Measurements from ENCODE around the gene DDX24. TPM values are rescaled to one million over a fixed set of nuclear protein-coding genes. Genes with fewer than 3 reads are reported as not detected.

The DDX24 gene
- total RNA-seq, 2 experiments from 2014 or later, result 241 to 252 TPM

DNA sequence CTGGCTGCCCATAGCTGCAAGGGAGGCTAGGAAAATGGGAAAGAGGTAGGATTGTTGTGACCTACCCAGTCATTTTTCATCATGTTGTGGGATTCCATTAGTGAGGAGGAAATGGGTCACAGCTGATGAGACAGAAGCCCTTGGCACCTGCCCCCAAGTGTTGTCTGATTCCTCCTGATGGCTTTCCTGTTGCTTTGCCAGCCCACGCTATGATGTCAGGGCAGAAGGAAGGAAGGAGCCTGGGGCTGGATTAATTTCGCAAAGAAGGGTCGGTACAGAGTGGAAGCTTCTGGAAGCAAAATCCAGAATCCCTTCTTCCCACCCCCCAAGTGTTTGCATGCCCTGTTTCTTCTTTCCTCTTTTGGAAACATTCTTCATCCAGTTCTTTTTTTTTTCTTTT lies 46.1 kb downstream of the DDX24 start:
- intact Hi-C loops (cut with micrococcal nuclease), result loop anchor here (5.0 kb wide), 1 partner anchor 452 kb away; no protein-coding TSS in a partner anchor
- no peaks in the 10 kb centered on the region for H3K27me3 Mint-ChIP-seq
- H3K27ac Mint-ChIP-seq, result no peak overlapping the region
- no peak for DNase-seq
- no peaks in the 10 kb centered on the region for H3K36me3 Mint-ChIP-seq
- no peak overlapping the region for H3K4me3 Mint-ChIP-seq
- peaks cover 3% of the 10 kb centered on the region for H3K4me1 Mint-ChIP-seq (ENCODE audit: low read depth)
- POLR2A ChIA-PET, result no interaction called here
- CTCF ChIA-PET, result interaction anchor here (1.2 to 8.4 kb wide), 12 partner anchors 8 to 147 kb away, joined by 4 to 187 read pairs (median 30); partner anchors contain the start of genes DDX24, IFI27L1, IFI27L2 and OTUB2
- no peaks in the 10 kb centered on the region for H3K9me3 Mint-ChIP-seq

DNA sequence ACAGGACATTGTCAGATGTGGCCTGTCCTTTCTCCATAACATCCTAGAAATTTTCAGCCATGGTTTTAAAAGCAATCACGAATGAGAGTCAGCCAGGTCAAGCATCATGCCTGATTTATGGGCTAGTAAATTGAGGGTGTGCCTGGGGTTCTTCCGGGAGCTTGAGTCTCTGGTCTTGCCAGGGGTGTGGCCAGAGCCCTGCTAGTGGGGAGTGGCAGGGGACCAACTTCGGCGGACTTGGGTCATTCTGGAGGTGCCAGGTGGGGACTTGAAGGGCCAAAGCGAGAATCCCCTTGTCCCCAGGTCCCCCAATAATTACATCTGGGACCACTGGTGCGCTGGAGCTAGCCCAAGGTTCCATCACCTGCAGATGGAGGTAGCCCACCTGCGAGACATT lies 49.1 kb downstream of the DDX24 start:
- POLR2A ChIA-PET, result no interaction called here

DNA sequence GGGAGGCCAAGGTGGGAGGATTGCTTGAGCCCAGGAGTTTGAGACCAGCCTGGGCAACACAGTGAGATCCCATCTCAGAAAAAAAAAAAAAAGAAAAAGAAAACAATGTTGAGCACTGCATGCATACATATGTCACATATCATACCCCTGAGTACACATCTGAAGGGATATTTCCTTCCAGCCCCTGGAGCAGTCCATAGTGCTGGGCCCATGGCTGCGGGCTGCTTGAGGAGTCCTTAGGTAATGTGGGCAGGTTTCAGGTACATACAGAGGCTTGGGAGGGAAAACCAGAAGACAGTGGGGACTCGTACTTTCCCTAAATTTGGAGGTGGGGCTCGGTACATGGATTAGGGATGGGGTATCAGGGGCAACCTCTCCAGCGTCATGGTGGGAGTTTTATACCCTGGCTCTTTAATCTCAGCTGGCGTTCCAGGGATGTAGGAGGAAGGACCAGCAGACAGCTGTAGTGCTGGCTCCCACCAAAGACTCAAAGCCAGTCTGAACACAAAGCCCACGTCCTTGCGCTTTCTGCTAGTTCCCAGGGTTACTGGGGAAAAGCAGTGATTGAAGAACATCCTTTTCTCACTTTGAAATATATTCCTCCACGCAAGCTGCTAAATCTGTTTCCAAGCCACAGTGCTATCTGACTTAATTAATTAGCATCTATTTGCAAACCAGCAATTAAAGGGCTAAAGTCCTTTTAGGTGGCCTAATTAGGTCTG lies 49.7 kb downstream of the DDX24 start:
- Mint-ChIP-seq H3K4me3 (no peak overlapping the region), H3K36me3 (no peaks in the 10 kb centered on the region), H3K9me3 (no peaks in the 10 kb centered on the region), H3K4me1 (ENCODE audit: low read depth) (peaks cover 19% of the 10 kb centered on the region), H3K27me3 (no peaks in the 10 kb centered on the region), H3K27ac (no peak overlapping the region)
- ChIA-PET CTCF (interaction anchor here (1.3 kb wide), 1 partner anchor 92 kb away, joined by 3 read pairs; no protein-coding TSS in a partner anchor), POLR2A (no interaction called here)
- intact Hi-C loops (cut with micrococcal nuclease), result no loop called here
- DNase-seq, result no peak

More for the DNA sequence above, 49.1 kb downstream of the DDX24 start:
- H3K4me3 Mint-ChIP-seq, result no peak overlapping the region
- no peak for DNase-seq
- no peak overlapping the region for H3K27ac Mint-ChIP-seq
- H3K36me3 Mint-ChIP-seq, result no peaks in the 10 kb centered on the region
- H3K9me3 Mint-ChIP-seq, result no peaks in the 10 kb centered on the region
- CTCF ChIA-PET, result interaction anchor here (1.3 kb wide), 1 partner anchor 92 kb away, joined by 3 read pairs; no protein-coding TSS in a partner anchor
- H3K4me1 Mint-ChIP-seq (ENCODE audit: low read depth), result peaks cover 22% of the 10 kb centered on the region
- intact Hi-C loops (cut with micrococcal nuclease), result no loop called here
- no peaks in the 10 kb centered on the region for H3K27me3 Mint-ChIP-seq

DNA sequence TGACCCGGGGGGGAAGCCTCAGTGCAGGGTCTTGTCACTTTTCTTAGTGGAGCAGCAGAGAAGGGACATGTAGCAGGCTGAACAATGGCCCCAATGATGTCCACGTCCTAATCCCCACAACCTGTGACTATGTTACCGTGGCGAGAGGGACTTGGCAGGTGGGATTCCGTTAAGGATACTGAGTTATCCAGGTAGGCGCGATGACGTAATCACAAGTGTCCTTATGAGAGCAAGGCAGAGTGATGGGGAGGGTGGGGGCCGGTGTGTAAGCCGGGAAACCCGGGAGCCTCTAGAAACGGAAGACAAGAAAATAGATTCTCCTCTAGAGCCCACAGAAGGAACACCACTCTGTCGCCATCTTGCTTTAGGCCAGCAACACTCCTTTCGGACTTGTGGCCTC lies 50.4 kb downstream of the DDX24 start:
- Mint-ChIP-seq H3K4me3 (no peak overlapping the region), H3K27ac (no peak overlapping the region), H3K4me1 (ENCODE audit: low read depth) (peaks cover 24% of the 10 kb centered on the region), H3K9me3 (no peaks in the 10 kb centered on the region), H3K27me3 (no peaks in the 10 kb centered on the region), H3K36me3 (no peaks in the 10 kb centered on the region)
- no peak for DNase-seq
- POLR2A ChIA-PET, result no interaction called here
- CTCF ChIA-PET, result no interaction called here
- intact Hi-C loops (cut with micrococcal nuclease), result no loop called here

DNA sequence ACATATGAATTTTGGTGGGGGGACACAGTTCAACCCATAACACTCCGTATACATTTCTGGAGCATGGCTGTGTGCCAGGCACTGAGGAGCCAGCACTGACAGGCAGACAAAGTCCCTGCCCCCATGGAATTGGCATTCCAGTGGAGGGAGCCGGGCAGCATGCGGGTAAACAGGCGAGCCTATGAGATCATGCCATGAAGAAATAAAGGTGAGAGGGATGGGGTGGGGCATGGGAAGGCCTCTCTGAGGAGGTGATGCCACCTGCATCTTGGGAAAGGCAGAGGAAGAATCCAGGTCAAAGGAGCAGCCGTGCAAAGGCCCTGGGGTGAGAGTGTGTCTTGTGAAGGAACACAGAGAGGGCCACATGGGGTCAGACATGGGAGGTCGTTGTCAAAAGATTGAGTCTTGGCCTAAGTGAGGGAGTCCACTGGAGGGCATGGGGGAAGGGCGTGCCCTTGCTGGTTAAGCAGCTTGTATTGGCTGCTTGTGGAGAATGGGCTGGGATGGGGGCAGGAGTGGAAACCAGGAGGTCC lies 51.3 kb downstream of the DDX24 start:
- no peak for DNase-seq
- POLR2A ChIA-PET, result no interaction called here
- CTCF ChIA-PET, result interaction anchor here (0.9 to 2.9 kb wide), 3 partner anchors 25 to 107 kb away, joined by 3 to 23 read pairs (median 17); no protein-coding TSS in a partner anchor
- intact Hi-C loops (cut with micrococcal nuclease), result no loop called here
- H3K27ac Mint-ChIP-seq, result no peak overlapping the region
- no peaks in the 10 kb centered on the region for H3K9me3 Mint-ChIP-seq
- no peaks in the 10 kb centered on the region for H3K36me3 Mint-ChIP-seq
- no peaks in the 10 kb centered on the region for H3K27me3 Mint-ChIP-seq
- H3K4me1 Mint-ChIP-seq (ENCODE audit: low read depth), result peaks cover 24% of the 10 kb centered on the region
- no peak overlapping the region for H3K4me3 Mint-ChIP-seq

DNA sequence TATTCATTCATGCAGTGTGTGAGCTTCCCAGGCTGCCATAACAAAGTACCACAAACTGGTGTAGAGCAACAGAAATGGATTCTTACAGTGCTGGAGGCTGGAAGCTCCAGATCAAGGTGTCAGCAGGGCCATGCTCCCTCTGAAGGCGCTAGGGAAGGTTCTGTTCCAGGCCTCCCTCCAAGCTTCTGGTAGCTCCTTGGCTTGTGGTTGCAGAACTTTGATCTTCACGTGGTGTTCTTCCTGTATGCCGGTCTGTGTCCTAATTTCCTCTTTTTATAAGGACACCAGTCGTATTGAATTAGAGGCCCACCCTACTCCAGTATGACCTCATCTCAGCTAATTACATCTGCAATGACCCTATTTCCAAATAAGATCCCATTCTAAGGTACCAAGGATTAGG lies 51.7 kb downstream of the DDX24 start:
- Mint-ChIP-seq H3K36me3 (no peaks in the 10 kb centered on the region), H3K27ac (no peak overlapping the region), H3K4me1 (ENCODE audit: low read depth) (peaks cover 24% of the 10 kb centered on the region), H3K9me3 (no peaks in the 10 kb centered on the region), H3K4me3 (no peak overlapping the region), H3K27me3 (no peaks in the 10 kb centered on the region)
- intact Hi-C loops (cut with micrococcal nuclease), result no loop called here
- ChIA-PET CTCF (interaction anchor here (0.9 to 2.9 kb wide), 6 partner anchors 18 to 107 kb away, joined by 3 to 23 read pairs (median 5); partner anchors contain the start of genes DDX24 and IFI27L1), POLR2A (interaction anchor here (0.9 to 1.2 kb wide), 2 partner anchors 18 to 52 kb away, joined by 3 to 4 read pairs; partner anchors contain the start of genes DDX24 and IFI27L1)
- no peak for DNase-seq

DNA sequence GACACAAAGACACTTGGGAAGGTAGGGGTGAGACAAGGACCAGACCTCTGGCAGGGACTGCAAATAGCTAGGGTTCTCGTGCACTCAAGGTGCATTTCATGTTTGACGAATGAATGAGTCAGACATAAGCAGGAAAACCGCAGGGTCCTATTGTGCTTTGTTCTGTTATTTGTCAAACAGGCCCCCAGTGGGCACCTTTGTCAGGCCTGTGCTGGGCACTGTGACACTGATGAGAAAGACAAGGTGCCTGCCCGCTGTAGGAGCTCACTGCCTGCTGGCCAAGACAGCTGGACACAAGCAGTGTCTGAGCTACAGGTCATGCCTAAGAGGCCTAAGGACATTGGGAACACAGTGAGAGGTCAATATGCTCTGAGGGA lies 52.6 kb downstream of the DDX24 start:
- Mint-ChIP-seq H3K27me3 (no peaks in the 10 kb centered on the region), H3K36me3 (no peaks in the 10 kb centered on the region), H3K9me3 (no peaks in the 10 kb centered on the region), H3K4me3 (peak overlapping the region; percentile 6), H3K27ac (peak overlapping the region; percentile 35), H3K4me1 (ENCODE audit: low read depth) (peaks cover 24% of the 10 kb centered on the region)
- DNase-seq, result peak; percentile 75
- intact Hi-C loops (cut with micrococcal nuclease), result no loop called here
- ChIA-PET CTCF (interaction anchor here (0.6 to 3.9 kb wide), 17 partner anchors 7 to 151 kb away, joined by 3 to 43 read pairs (median 4); partner anchors contain the start of genes DDX24 and IFI27L1), POLR2A (interaction anchor here (0.6 to 1.2 kb wide), 4 partner anchors 8 to 53 kb away, joined by 3 to 5 read pairs (median 4); partner anchors contain the start of genes DDX24 and IFI27L1)

DNA sequence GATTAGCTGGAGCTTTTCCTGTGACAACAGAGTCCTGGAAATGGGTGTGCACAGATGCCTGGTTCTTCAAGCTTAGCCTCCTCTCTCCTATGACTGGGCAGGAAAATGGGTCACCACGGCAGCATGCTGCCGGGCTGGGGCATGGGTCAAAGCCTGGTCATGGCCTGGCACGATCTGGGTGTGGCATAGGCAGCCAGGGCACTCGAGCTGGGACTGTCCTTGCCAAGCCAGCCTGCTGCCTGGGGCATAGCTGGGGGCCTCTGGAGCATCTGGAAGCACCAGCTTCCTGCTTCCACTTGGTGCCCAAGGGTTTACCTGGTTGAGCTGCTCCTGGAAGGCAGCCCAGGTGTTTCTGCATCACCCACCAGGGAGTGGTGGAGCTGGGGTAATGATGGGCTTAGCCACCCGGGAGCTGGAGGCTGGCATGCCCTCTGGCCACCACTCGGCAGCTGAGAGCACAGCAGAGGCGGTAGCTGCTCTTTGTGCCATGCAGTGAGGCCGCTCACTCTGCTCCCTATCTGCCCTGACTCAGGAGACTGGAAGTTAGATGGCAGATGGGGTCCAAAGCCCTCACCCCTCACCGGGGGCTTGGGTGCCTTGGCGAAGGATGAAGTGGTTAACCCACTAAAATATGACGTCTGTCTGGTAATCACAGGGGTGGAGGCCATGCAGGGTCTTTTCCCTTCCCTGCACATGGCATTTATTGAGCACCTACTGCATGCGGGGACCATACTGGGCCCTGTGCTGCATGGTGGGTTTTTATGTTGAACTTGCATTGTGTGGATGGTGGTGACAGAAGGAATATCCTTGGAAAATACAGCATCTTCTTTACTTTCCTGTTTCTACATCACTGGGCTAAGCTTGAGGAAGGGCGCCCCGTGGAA lies 53.2 kb downstream of the DDX24 start:
- Mint-ChIP-seq H3K27ac (peak overlapping the region; percentile 18), H3K27me3 (no peaks in the 10 kb centered on the region), H3K9me3 (no peaks in the 10 kb centered on the region), H3K4me3 (peak overlapping the region; percentile 56), H3K4me1 (ENCODE audit: low read depth) (peaks cover 29% of the 10 kb centered on the region), H3K36me3 (no peaks in the 10 kb centered on the region)
- DNase-seq, result no peak
- POLR2A ChIA-PET, result interaction anchor here (1.2 to 1.3 kb wide), 3 partner anchors 9 to 54 kb away, joined by 4 to 5 read pairs (median 5); partner anchors contain the start of genes DDX24 and IFI27L1
- intact Hi-C loops (cut with micrococcal nuclease), result loop anchor here (2.0 kb wide), 3 partner anchors 15 to 149 kb away; partner anchors contain the start of genes DDX24 and IFI27L1
- CTCF ChIA-PET, result interaction anchor here (0.7 to 3.9 kb wide), 14 partner anchors 8 to 152 kb away, joined by 3 to 43 read pairs (median 4); no protein-coding TSS in a partner anchor

DNA sequence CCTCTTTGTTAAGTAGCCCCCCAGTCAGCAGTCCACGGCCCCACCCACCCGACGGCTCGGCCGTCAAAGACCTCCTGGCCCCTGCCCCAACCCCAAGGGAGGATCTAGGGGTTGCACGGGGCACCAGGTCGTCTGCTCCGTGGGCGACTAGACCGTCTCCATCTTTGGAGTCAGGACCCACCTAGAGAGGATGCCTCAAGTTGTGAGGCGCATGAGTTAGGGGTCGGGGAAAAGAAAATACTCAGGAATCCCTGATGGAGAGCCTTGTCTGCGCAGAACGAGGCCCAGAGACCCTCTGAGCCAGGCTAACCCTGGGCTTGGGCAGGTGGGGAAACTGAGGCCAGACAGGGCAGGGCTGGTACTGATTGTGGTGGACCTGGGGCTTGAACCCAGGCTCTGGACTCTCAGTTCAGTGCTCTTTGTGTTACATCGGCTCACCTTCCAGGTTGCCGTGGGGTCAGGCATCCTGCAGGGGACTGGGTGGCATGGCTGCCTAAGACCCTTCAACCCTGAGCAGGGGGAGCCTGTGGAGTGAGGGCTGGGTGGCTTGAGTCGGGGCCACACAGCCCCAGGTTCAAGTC lies 54.0 kb downstream of the DDX24 start:
- ChIA-PET CTCF (interaction anchor here (1.8 to 3.9 kb wide), 5 partner anchors 9 to 110 kb away, joined by 3 to 43 read pairs (median 17); no protein-coding TSS in a partner anchor), POLR2A (interaction anchor here (1.3 kb wide), 1 partner anchor 55 kb away, joined by 5 read pairs; the partner anchor contains the start of genes DDX24 and IFI27L1)
- H3K4me3 Mint-ChIP-seq, result peak overlapping the region; percentile 56
- intact Hi-C loops (cut with micrococcal nuclease), result loop anchor here (1.0 to 2.0 kb wide), 4 partner anchors 14 to 150 kb away; partner anchors contain the start of genes DDX24 and IFI27L1
- H3K27ac Mint-ChIP-seq, result no peak overlapping the region
- H3K36me3 Mint-ChIP-seq, result no peaks in the 10 kb centered on the region
- no peaks in the 10 kb centered on the region for H3K9me3 Mint-ChIP-seq
- DNase-seq, result no peak
- peaks cover 37% of the 10 kb centered on the region for H3K4me1 Mint-ChIP-seq (ENCODE audit: low read depth)
- no peaks in the 10 kb centered on the region for H3K27me3 Mint-ChIP-seq

DNA sequence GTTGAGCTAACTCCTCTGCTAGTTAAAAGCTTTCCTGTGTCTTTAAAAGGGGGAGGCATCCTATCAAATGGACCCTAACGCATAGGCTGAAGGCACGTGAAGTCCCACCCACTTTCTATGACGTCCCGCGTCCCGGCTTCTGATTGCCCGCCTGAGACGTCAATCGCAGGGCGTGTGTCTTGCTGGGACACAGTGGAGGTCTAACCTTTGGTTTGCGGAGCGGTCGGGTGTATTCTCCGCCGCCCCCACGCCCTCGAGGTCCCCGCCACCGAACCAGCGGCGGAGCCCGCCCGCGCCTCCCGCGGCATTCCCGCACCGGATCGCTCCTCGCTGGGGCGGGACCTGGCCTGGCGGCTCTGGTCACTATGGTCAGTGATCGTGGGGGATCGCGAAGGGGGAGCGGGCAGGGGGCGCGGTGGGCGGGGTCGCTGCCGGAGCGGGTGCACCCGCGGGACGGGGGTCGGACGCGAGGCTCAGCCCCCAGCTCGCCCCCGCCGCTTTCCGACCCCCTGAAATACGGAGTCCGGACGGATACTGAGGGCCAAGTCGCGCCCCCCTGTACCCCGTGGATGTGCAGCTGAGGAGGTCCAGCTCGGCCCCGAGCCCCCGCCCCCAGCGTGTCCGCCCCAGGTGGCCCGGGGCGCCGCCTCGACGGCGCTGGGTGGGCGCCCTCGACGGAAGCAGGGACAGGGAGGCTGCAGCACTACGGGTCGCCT lies 54.7 kb downstream of the DDX24 start, which contains the start of gene OTUB2:
OTUB2 (plus strand) TSS at position 168 of the 716 bp plus-strand sequence; CDS start at position 366, 198 bp downstream.
- peaks cover 43% of the 10 kb centered on the region for H3K4me1 Mint-ChIP-seq (ENCODE audit: low read depth)
- intact Hi-C loops (cut with micrococcal nuclease), result loop anchor here (1.0 to 2.0 kb wide), 4 partner anchors 14 to 150 kb away; partner anchors contain the start of genes DDX24 and IFI27L1
- no peaks in the 10 kb centered on the region for H3K36me3 Mint-ChIP-seq
- ChIA-PET POLR2A (interaction anchor here (1.1 to 1.4 kb wide), 3 partner anchors 10 to 67 kb away, joined by 3 to 6 read pairs (median 5); partner anchors contain the start of genes DDX24 and IFI27L1), CTCF (interaction anchor here (0.7 to 3.9 kb wide), 7 partner anchors 9 to 110 kb away, joined by 3 to 43 read pairs (median 6); no protein-coding TSS in a partner anchor)
- H3K27me3 Mint-ChIP-seq, result no peaks in the 10 kb centered on the region
- no peak within 1 kb of the TSS for H3K27ac Mint-ChIP-seq
- H3K9me3 Mint-ChIP-seq, result no peaks in the 10 kb centered on the region
- peak within 1 kb of the TSS; percentile 64 for H3K4me3 Mint-ChIP-seq
- peak; percentile 99 for DNase-seq

Measured in activated CD4-positive, alpha-beta memory T cell treated with anti-CD3 and anti-CD28 coated beads for 36 hours (primary cell).